GM12875 (cell line): ENCODE data around the gene REN.

Experiments used
- H3K4me3 ChIP-seq: one replicate; pipeline ENCODE4 v1.5.1; 2011; ENCODE audit warnings: low read depth, low read length, control low read depth
- TF ChIP-seq, protein P1 (sequence below): IDR thresholded peaks from 2 replicates; pipeline ENCODE4 v1.5.1; 2011; ENCODE audit warnings: low read depth, mild to moderate bottlenecking, control low read depth, inconsistent platforms, low read length, moderate library complexity, borderline replicate concordance; ENCODE audit not compliant: insufficient read depth

The REN gene

DNA sequence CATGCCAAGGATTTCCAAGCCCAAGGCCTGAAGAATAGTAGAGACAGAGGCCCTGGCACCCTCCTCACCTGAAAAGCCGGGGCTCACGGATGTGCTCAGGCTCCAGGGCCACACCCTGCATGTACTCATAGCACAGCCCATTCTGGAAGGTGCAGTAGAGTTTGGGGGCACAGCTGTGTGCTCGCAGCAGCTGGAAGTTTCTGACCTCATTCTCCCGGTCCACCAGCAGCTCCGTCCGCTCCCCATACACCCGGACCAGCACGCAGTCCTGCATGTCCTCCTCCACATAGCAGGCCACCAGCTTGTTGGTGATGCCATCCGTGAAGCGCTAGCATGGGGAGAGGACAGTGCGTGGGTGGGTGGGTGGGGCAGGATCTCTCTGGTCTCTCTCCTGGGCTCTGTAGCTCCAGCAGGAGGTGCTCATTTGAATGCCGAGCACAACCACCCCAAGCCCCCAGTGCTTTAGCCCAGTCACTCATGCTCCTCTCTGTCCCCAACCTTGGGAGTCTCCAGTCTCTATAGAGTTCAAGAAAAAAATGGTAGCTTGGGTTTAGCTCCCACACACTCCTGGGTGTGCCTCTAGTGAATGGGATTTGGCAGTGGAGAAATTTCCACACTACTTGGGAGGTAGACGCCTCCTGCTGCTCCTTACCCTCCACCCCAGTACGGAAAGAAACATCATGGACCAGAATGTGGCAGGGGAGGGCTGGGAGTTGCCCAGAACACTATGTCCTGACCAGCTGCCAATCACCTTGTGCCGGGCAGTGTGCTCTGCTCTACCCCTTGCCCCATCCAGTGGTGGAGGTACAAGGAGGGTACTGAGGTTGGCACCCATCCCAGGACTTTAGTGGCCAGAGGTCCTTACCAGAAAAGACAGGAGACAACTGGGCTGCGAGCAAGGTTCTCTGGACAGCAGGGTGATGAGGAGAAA lies 16.2 kb downstream of the REN start:
- TF ChIP-seq, protein P1, sequence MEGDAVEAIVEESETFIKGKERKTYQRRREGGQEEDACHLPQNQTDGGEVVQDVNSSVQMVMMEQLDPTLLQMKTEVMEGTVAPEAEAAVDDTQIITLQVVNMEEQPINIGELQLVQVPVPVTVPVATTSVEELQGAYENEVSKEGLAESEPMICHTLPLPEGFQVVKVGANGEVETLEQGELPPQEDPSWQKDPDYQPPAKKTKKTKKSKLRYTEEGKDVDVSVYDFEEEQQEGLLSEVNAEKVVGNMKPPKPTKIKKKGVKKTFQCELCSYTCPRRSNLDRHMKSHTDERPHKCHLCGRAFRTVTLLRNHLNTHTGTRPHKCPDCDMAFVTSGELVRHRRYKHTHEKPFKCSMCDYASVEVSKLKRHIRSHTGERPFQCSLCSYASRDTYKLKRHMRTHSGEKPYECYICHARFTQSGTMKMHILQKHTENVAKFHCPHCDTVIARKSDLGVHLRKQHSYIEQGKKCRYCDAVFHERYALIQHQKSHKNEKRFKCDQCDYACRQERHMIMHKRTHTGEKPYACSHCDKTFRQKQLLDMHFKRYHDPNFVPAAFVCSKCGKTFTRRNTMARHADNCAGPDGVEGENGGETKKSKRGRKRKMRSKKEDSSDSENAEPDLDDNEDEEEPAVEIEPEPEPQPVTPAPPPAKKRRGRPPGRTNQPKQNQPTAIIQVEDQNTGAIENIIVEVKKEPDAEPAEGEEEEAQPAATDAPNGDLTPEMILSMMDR, result no peak
- H3K4me3 ChIP-seq, result no peak overlapping the region

DNA sequence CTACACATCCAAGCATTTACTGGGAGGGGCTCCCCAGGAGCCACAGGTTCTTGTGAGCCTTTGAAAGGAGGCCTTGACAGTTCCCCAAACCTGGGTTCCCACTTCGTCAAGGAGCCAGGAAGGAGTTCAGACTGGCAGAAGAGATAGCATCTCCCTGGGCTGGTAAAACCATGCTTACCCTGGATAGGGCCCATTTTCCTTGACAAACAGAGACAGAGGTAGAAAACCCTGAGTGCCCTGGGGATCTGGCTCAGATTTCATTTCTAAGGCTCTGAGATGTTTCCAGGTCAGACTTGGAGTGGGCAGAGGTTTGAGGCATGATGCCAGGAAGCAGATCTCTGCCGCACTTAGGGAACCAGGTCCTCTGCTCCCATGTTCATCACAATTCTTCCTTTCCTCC lies 17.0 kb downstream of the REN start:
- TF ChIP-seq, protein P1, result no peak
- no peak overlapping the region for H3K4me3 ChIP-seq

DNA sequence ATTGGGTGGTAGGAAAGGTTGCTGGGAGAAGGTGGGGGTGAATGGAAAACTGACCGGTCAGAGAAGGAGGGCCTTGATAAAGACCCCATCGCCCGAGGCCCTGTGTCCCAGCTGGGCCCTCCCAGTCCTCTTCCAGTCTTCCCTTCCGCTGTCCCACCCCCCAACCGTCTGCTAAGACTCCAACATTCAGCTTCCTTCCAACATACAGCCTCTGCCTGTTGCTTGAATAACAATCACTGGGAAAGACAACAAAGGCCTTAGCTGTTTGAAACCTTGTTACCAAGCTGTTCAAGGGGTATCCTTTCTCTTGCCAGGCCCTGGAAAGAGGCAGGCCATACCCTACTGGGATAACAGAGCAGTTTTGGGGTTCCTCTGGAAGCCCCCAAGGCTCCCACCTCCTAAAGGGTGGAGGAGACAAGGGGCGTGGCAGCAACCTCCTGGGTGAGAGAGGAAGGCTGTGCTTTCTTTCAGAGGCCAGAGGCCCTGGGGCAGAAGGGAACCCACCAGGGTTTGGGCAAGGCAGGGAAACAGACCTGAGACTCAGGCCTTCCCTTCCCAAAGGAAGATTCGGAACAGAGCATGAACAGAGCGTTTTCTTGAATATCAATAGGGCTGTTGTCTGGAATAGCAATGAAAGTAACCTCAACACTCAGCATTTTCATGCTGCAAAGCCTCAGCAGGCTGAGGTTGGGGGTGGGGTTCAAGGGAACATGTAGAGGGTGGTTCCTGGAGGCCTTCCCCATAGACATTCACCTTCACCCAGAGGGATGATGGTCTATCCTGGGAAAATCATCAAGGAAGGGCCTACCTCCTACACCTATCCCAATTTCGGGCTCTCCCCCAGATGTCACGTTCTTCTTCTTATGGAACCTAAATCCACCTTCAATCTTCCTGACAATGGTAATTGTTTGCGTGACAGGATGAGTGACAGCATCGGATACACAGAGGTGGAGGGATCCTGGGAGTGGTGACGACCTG lies 18.4 kb downstream of the REN start:
- TF ChIP-seq, protein P1, result no peak
- H3K4me3 ChIP-seq, result no peak overlapping the region

DNA sequence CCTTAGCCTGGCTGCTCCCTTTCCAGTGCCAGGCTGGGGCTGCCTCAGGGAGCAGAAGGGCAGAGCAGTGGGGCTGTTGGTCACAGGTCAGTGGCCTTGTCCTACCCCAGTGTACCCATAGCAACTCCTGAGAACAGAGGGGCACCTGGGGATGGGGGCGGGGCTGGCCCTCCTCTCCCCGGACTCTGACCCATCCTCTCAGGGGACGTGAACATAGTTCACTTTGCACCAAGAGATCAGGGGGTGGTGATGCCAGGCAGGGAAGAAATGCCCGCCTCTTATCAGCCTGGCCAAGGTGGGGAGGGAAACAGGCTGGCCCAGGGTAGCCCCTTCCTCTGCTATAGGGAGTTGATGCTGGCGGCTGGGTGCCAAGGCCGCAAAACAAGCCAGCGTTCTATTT lies 19.2 kb downstream of the REN start:
- TF ChIP-seq, protein P1, result no peak
- H3K4me3 ChIP-seq, result no peak overlapping the region

DNA sequence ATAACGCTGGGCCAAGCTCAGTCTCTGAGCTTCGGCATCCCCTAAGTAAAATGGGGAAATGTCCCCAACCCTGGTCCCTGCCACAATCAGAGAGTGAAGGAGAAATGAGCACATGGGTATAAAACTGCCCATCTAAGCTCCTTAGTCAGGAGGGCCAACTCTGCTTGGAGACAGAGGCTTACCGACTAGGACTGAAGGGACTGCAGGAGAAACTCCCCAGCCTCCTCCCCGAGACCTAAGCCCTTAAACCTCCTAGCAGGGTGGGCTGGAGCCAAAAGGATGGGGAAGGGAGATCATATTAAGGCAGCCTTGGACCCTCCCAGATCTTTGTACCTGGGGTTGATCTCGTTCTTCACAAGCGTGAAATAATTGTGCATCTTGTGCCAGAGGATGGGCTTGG lies 19.8 kb downstream of the REN start:
- TF ChIP-seq, protein P1, result no peak

DNA sequence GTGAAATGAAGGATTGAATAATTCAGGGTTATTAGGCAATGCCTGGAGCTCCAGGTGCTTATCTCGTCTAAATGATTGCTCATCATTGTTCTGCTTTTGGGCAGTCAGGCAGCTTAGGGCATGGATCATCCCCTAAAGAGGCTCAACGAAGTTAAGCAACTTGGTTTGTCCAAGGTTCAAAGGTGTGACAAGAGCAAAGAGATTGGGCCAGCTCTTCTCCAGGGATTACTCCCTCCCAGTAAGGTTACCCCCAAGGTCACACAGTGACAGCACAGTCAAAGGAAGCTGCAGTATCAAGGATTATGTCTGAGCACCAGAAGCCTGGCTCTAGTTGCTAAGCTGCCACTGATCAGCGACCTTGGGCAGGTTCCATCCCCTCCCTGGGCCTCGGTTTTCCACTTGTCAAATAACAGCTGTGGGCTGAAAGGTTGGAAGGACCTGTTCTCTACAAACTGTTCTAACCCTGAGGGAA lies 21.1 kb downstream of the REN start:
- no peak overlapping the region for H3K4me3 ChIP-seq
- TF ChIP-seq, protein P1, result no peak

More for the DNA sequence above, 19.8 kb downstream of the REN start:
- H3K4me3 ChIP-seq, result no peak overlapping the region
